ENCODE data around the gene DCTD.

DCTD gene

DNA sequence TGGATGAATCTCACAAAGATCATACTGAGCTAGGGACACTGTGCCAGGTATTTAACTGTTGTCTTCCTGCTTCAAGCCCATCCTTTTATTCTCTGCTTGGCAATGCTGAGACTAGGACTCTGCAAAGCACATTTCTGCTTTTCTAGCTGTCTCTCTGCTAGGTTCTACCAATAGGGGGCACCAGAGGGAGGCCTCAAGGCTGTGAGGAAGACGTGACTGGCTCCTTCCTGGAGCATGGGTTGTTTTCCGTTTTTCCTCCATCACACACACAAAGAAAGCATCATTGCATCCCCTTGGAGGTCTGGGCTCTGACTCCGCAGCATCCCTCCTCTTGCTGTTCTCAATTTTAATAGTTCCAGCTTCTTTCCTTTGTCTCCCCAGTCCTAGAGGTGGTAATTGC is 10.9 kb upstream of the DCTD start:
- Histone ChIP-seq H2BK5ac (ENCODE audit: low read length) (no peak overlapping the region), H3K4me3 (ENCODE audit: low read length in 2 of 2) (no peak overlapping the region), H3K4me2 (ENCODE audit: insufficient read depth, low read length, poor library complexity, severe bottlenecking) (no peak overlapping the region), H2BK12ac (ENCODE audit: low read length) (no peak overlapping the region), H3K27me3 (ENCODE audit: control insufficient read depth in 3 of 3, insufficient read depth in 3 of 3, low read depth in 1 of 3, low read length in 3 of 3) (no peaks in the 10 kb centered on the region), H4K8ac (ENCODE audit: low read depth, low read length) (no peak overlapping the region), H3K9me3 (replicated peaks in 1 of 2; ENCODE audit: control insufficient read depth in 2 of 2, insufficient read depth in 1 of 2, low read depth in 1 of 2, low read length in 2 of 2) (no peaks in the 10 kb centered on the region), H3K27ac (replicated peaks; ENCODE audit: low read length) (no peak overlapping the region), H3K36me3 (replicated peaks in 1 of 2; ENCODE audit: control insufficient read depth in 2 of 2, insufficient read depth in 2 of 2, low read length in 2 of 2) (no peaks in the 10 kb centered on the region), H3K4ac (ENCODE audit: low read length) (no peak overlapping the region), H3K4me1 (ENCODE audit: control insufficient read depth in 2 of 2, insufficient read depth in 1 of 2, low read depth in 1 of 2, low read length in 2 of 2) (no peaks in the 10 kb centered on the region), H3K14ac (ENCODE audit: low read length) (no peak overlapping the region), H2BK15ac (ENCODE audit: low read length) (no peak overlapping the region), H3K23ac (ENCODE audit: low read depth, low read length, poor library complexity) (no peak overlapping the region), H2BK120ac (ENCODE audit: low read depth, low read length) (no peak overlapping the region), H2AK5ac (ENCODE audit: low read depth, low read length) (no peak overlapping the region), H3K9ac (ENCODE audit: low read depth, low read length, poor library complexity) (no peak overlapping the region), H2AFZ (ENCODE audit: low read length) (no peak overlapping the region), H3K18ac (ENCODE audit: low read length) (no peak overlapping the region), H4K91ac (ENCODE audit: low read depth, low read length, poor library complexity) (no peak overlapping the region), H3K79me1 (ENCODE audit: low read depth, low read length) (no peaks in the 10 kb centered on the region)
- no peak for DNase-seq (ENCODE audit: low spot score)
- WGBS, 2 donors (ENCODE audit: extremely low coverage in 2 of 2, insufficient read length in 2 of 2, insufficient replicate concordance in 1 of 2), result no CpG with 5 or more reads among the region's 3 CpGs

DNA sequence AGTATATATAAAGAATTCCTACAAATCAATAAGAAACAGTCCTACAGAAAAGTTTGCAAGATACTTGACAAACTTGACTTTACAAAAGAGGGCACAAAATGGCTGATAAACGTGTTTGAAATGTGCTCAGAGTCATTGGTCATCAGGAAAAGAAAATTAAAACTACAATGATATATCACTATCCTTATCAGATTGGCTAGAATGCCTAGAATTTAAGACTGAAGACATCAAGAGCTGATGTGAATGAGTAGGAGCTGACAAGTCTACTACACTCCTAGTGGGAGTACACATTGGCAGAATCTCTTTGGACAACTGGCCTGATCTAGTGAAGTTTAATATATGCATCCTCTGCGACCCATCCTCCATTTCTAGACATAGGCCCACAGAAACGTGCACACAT is 10.3 kb upstream of the DCTD start:
- no CpG with 5 or more reads among the region's 3 CpGs for WGBS, 2 donors (ENCODE audit: extremely low coverage in 2 of 2, insufficient read length in 2 of 2, insufficient replicate concordance in 1 of 2)
- H2BK5ac ChIP-seq (ENCODE audit: low read length), result no peak overlapping the region
- no peaks in the 10 kb centered on the region for H3K27me3 ChIP-seq (ENCODE audit: control insufficient read depth in 3 of 3, insufficient read depth in 3 of 3, low read depth in 1 of 3, low read length in 3 of 3)
- H2AK5ac ChIP-seq (ENCODE audit: low read depth, low read length), result no peak overlapping the region
- H3K4me2 ChIP-seq (ENCODE audit: insufficient read depth, low read length, poor library complexity, severe bottlenecking), result no peak overlapping the region
- no peak overlapping the region for H3K14ac ChIP-seq (ENCODE audit: low read length)
- no peaks in the 10 kb centered on the region for H3K9me3 ChIP-seq (replicated peaks in 1 of 2; ENCODE audit: control insufficient read depth in 2 of 2, insufficient read depth in 1 of 2, low read depth in 1 of 2, low read length in 2 of 2)
- no peak overlapping the region for H2AFZ ChIP-seq (ENCODE audit: low read length)
- H3K23ac ChIP-seq (ENCODE audit: low read depth, low read length, poor library complexity), result no peak overlapping the region
- H3K4ac ChIP-seq (ENCODE audit: low read length), result no peak overlapping the region
- no peak overlapping the region for H2BK12ac ChIP-seq (ENCODE audit: low read length)
- H3K9ac ChIP-seq (ENCODE audit: low read depth, low read length, poor library complexity), result no peak overlapping the region
- H3K79me1 ChIP-seq (ENCODE audit: low read depth, low read length), result no peaks in the 10 kb centered on the region
- no peak for DNase-seq (ENCODE audit: low spot score)
- no peaks in the 10 kb centered on the region for H3K4me1 ChIP-seq (ENCODE audit: control insufficient read depth in 2 of 2, insufficient read depth in 1 of 2, low read depth in 1 of 2, low read length in 2 of 2)
- no peak overlapping the region for H4K8ac ChIP-seq (ENCODE audit: low read depth, low read length)
- H3K4me3 ChIP-seq (ENCODE audit: low read length in 2 of 2), result no peak overlapping the region
- H3K27ac ChIP-seq (replicated peaks; ENCODE audit: low read length), result no peak overlapping the region
- H3K36me3 ChIP-seq (replicated peaks in 1 of 2; ENCODE audit: control insufficient read depth in 2 of 2, insufficient read depth in 2 of 2, low read length in 2 of 2), result no peaks in the 10 kb centered on the region
- no peak overlapping the region for H2BK15ac ChIP-seq (ENCODE audit: low read length)
- no peak overlapping the region for H3K18ac ChIP-seq (ENCODE audit: low read length)
- no peak overlapping the region for H4K91ac ChIP-seq (ENCODE audit: low read depth, low read length, poor library complexity)
- no peak overlapping the region for H2BK120ac ChIP-seq (ENCODE audit: low read depth, low read length)

- Histone ChIP-seq H2BK12ac (ENCODE audit: low read length) (no peak overlapping the region), H3K9me3 (replicated peaks in 1 of 2; ENCODE audit: control insufficient read depth in 2 of 2, insufficient read depth in 1 of 2, low read depth in 1 of 2, low read length in 2 of 2) (no peaks in the 10 kb centered on the region), H3K4me2 (ENCODE audit: insufficient read depth, low read length, poor library complexity, severe bottlenecking) (no peak overlapping the region), H3K4ac (ENCODE audit: low read length) (no peak overlapping the region), H3K23ac (ENCODE audit: low read depth, low read length, poor library complexity) (no peak overlapping the region), H3K14ac (ENCODE audit: low read length) (no peak overlapping the region), H3K9ac (ENCODE audit: low read depth, low read length, poor library complexity) (no peak overlapping the region), H2BK5ac (ENCODE audit: low read length) (no peak overlapping the region), H4K91ac (ENCODE audit: low read depth, low read length, poor library complexity) (no peak overlapping the region), H2BK120ac (ENCODE audit: low read depth, low read length) (no peak overlapping the region), H4K8ac (ENCODE audit: low read depth, low read length) (no peak overlapping the region), H3K27me3 (ENCODE audit: control insufficient read depth in 3 of 3, insufficient read depth in 3 of 3, low read depth in 1 of 3, low read length in 3 of 3) (no peaks in the 10 kb centered on the region), H3K4me3 (ENCODE audit: low read length in 2 of 2) (no peak overlapping the region), H3K79me1 (ENCODE audit: low read depth, low read length) (no peaks in the 10 kb centered on the region), H3K4me1 (ENCODE audit: control insufficient read depth in 2 of 2, insufficient read depth in 1 of 2, low read depth in 1 of 2, low read length in 2 of 2) (no peaks in the 10 kb centered on the region), H3K18ac (ENCODE audit: low read length) (no peak overlapping the region), H2AFZ (ENCODE audit: low read length) (no peak overlapping the region), H3K36me3 (replicated peaks in 1 of 2; ENCODE audit: control insufficient read depth in 2 of 2, insufficient read depth in 2 of 2, low read length in 2 of 2) (no peaks in the 10 kb centered on the region), H2AK5ac (ENCODE audit: low read depth, low read length) (no peak overlapping the region), H2BK15ac (ENCODE audit: low read length) (no peak overlapping the region), H3K27ac (replicated peaks; ENCODE audit: low read length) (no peak overlapping the region)
- WGBS, 2 donors (ENCODE audit: extremely low coverage in 2 of 2, insufficient read length in 2 of 2, insufficient replicate concordance in 1 of 2), result no CpG with 5 or more reads among the region's 1 CpG
- DNase-seq (ENCODE audit: low spot score), result no peak
Measured at GRCh38 chr4:182925855-182926254, 8.7 kb upstream of the DCTD start.

- Histone ChIP-seq H2AK5ac (ENCODE audit: low read depth, low read length) (no peak overlapping the region), H2BK5ac (ENCODE audit: low read length) (no peak overlapping the region), H3K4ac (ENCODE audit: low read length) (no peak overlapping the region), H3K14ac (ENCODE audit: low read length) (no peak overlapping the region), H3K18ac (ENCODE audit: low read length) (no peak overlapping the region), H4K91ac (ENCODE audit: low read depth, low read length, poor library complexity) (no peak overlapping the region), H3K4me3 (ENCODE audit: low read length in 2 of 2) (no peak overlapping the region), H3K4me1 (ENCODE audit: control insufficient read depth in 2 of 2, insufficient read depth in 1 of 2, low read depth in 1 of 2, low read length in 2 of 2) (no peaks in the 10 kb centered on the region), H4K8ac (ENCODE audit: low read depth, low read length) (no peak overlapping the region), H3K9ac (ENCODE audit: low read depth, low read length, poor library complexity) (no peak overlapping the region), H2AFZ (ENCODE audit: low read length) (no peak overlapping the region), H2BK12ac (ENCODE audit: low read length) (no peak overlapping the region), H3K9me3 (replicated peaks in 1 of 2; ENCODE audit: control insufficient read depth in 2 of 2, insufficient read depth in 1 of 2, low read depth in 1 of 2, low read length in 2 of 2) (no peaks in the 10 kb centered on the region), H3K79me1 (ENCODE audit: low read depth, low read length) (no peaks in the 10 kb centered on the region), H2BK15ac (ENCODE audit: low read length) (no peak overlapping the region), H3K4me2 (ENCODE audit: insufficient read depth, low read length, poor library complexity, severe bottlenecking) (no peak overlapping the region), H3K36me3 (replicated peaks in 1 of 2; ENCODE audit: control insufficient read depth in 2 of 2, insufficient read depth in 2 of 2, low read length in 2 of 2) (no peaks in the 10 kb centered on the region), H2BK120ac (ENCODE audit: low read depth, low read length) (no peak overlapping the region), H3K23ac (ENCODE audit: low read depth, low read length, poor library complexity) (no peak overlapping the region), H3K27me3 (ENCODE audit: control insufficient read depth in 3 of 3, insufficient read depth in 3 of 3, low read depth in 1 of 3, low read length in 3 of 3) (no peaks in the 10 kb centered on the region), H3K27ac (replicated peaks; ENCODE audit: low read length) (no peak overlapping the region)
- WGBS, 2 donors (ENCODE audit: extremely low coverage in 2 of 2, insufficient read length in 2 of 2, insufficient replicate concordance in 1 of 2), result no CpG with 5 or more reads among the region's 10 CpGs
- DNase-seq (ENCODE audit: low spot score), result peak; percentile 33
Measured at GRCh38 chr4:182925298-182925757, 8.1 kb upstream of the DCTD start.

All from neuronal stem cell (in vitro differentiated cells).